GM19351 (cell line): Measurements from ENCODE around the gene BGN.

Experiments used
- ATAC-seq: cut with Tn5 transposase; IDR thresholded peaks from one replicate; pipeline ENCODE4 v1.9.1; 2021; ENCODE audit warnings: mild to moderate bottlenecking, moderate library complexity; ENCODE audit not compliant: unreplicated experiment

The BGN gene

DNA sequence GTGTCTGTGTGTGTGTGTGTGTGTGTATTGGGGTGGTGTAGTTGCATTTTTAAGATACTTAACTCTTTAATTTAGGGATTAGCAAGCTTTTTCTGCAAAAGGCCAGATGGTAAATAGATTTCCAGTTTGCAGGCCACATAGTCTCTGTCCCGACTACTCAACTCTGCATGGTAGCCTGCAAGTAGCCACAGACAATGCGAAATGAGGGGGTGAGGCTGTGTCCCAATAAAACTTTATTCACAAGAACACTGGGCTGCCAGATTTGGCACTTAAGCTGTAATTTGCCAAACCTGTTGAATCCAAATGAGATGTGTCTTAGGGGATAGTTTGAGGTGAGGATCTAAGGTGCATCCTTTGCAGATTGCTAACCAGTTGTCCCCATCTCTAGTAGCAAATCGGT is 29.5 kb downstream of the BGN start:
- no peak for ATAC-seq

GRCh38 chrX:153525451-153525850 is 30.7 kb downstream of the BGN start:
- ATAC-seq = no peak

DNA sequence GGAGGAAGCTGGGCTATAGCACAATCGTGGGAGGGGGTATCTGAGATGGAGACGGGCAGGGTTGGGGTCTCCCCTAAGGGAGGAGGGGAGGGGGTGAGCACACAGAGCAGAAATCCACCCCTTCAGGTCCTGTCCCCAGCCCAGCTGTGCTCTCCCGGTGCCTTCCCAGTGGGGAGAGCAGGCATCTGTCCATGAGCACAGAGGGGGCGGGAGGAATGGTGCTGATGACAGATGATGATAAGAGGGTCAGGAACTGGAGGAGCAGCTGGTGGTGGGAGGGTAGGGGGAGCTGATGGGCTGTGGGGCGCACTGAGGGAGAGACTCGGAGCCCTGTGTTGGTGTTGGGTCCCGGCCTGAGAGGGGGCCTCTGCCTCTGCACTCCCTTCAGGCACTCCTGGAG is 31.3 kb downstream of the BGN start:
- no peak for ATAC-seq

- no peak for ATAC-seq
Measured at GRCh38 chrX:153526801-153527200, 32.0 kb downstream of the BGN start.

GRCh38 chrX:153527208-153527607 is 32.4 kb downstream of the BGN start:
- ATAC-seq = no peak

DNA sequence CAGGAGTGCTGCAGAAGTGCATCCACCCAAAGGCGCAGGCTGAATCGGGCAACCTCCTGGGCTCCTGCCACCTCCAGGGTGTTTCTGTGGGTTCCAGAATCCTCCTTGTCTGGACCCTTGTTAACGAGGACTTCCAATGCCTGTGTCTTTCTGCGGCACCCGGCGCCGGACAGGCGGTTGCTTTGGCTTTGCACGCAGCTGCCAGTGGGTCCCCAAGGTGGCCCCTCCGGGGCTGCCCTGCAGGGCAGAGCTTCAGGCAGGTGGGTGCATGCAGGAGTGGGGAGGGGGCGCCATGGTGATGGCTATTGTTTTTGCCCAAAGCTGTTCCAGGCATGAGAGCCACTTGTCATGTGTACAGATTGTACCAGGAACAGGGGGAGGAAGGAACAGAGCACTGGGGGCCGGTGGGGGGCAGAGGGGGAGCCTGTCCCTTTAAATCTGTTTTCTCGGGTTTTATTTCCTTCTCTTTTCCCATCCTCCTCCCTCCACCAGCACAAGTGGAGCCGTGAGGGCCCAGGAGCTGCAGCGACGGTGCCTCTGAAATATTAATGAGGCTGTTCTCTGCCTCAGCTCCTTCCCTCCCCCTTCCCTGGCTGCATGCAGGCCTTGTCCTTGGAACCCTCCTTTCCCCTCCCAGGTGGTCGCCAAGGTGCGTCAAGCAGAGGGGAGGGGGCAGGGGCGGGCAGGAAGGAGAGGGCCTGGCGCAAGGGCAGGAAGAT is 35.8 kb downstream of the BGN start:
- ATAC-seq = no peak

GRCh38 chrX:153533091-153533490 is 38.3 kb downstream of the BGN start:
- ATAC-seq = no peak

- ATAC-seq = no peak
Measured at GRCh38 chrX:153537080-153537479, 42.3 kb downstream of the BGN start.

DNA sequence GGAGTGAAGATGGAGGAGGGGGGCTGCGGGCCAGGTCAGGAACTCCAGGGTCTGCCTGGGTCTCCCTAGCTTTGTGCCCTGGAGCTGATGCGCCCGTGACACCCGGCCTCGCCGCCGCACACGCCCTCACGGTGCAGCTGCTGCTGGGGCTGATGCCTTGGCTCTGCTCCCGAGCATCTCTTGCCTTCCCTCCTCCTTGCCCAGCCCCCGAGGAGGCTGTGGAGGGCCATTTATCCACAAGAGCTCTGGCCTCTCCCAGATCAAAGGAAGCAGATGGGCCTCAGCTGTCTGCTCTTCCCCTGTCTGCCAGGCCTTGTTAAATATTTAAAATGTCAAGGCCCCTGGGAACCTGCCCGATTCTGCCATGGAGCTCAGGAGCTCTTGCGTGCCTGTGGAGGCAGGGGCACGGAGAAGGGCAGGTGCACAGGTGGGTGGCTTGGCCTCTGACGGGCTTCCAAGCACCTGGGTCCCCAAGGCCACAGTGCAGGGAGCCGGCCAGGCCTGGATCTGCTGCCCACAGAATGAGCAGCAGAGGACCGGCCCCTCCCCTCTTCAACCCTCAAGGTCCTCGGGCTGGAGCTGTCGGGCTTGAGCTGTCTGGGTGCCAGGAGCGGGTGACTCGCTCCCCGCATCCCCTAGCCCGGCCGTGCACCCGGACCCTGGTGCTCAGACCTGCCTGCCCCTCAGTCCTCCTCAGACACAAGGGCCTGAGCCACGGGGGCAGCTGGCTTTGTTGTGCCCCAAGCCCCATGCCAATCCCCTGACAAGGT is 42.9 kb downstream of the BGN start:
- ATAC-seq = no peak

- no peak for ATAC-seq
Measured at GRCh38 chrX:153538424-153538823, 43.6 kb downstream of the BGN start.

- ATAC-seq = peak; percentile 87
Measured at GRCh38 chrX:153539171-153539978, 44.6 kb downstream of the BGN start.

DNA sequence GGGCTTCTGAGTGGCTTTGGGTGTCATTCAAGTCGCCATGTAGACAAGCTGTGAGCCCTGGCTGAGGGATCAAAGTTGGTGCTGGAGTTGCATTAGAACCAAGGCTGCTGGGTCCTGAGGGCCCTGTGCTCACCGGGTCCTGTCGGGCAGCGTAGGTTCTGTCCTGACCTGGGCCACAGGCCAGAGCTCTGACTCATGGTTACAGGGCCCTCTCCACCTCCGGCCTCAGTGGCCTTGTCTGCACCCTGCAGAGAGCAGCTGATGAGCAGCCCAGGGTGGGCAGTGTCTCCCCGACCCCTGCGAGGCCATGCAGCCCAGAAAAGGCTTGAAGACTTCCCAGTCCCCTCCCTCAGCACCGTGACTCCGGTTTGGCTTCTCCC is 45.2 kb downstream of the BGN start:
- ATAC-seq = no peak

- no peak for ATAC-seq
Measured at GRCh38 chrX:153544727-153545126, 49.9 kb downstream of the BGN start.

- ATAC-seq = no peak
Measured at GRCh38 chrX:153546386-153546785, 51.6 kb downstream of the BGN start.

- no peak for ATAC-seq
Measured at GRCh38 chrX:153547195-153547594, 52.4 kb downstream of the BGN start.

GRCh38 chrX:153549231-153549630 is 54.5 kb downstream of the BGN start:
- ATAC-seq = no peak

DNA sequence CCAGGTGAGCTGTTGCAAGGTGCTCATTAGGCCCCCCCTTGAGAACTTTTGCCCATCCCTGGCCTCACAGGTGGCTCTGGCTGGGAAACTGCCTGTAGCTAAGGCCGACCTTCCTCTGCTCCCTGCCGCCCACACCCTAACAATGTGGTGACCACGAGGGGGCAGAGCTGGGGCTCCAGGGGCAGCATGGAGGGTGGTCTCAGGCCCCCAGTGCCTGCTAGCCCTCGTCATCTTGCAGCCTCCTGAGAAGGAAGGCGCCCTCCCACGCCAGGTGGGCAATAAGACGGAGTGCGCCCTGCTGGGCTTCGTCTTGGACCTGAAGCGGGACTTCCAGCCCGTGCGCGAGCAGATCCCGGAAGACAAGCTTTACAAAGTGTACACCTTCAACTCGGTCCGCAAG is 55.0 kb downstream of the BGN start:
- ATAC-seq = no peak

DNA sequence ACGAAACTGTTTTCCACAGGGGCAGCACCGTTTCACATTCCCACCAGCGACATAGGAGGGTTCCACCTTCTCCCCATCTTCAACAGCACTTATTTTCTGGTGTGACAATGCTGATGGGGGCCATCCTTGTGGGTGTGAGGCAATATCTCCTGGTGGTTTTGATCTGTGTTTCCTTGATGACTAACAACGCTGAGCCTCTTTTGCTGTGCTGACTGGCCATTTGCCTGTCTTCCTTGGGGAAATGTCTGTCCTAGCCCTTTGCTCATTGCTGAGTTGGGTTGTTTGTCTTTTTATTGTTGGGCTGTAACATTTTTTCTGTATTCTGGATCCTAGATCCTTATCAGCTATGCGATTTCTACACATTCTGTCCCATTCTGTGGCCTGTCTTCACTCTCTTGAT is 56.4 kb downstream of the BGN start:
- ATAC-seq = no peak

GRCh38 chrX:153554519-153555167 is 59.9 kb downstream of the BGN start:
- ATAC-seq = peak; percentile 69

- ATAC-seq = no peak
Measured at GRCh38 chrX:153556767-153557166, 62.0 kb downstream of the BGN start.
